ENCODE results near the gene RHOBTB1. TPM values are rescaled to one million over a fixed set of nuclear protein-coding genes. Genes with fewer than 3 reads are reported as not detected.

Gene RHOBTB1
- total RNA-seq, 1 donor: 32.9 TPM

DNA sequence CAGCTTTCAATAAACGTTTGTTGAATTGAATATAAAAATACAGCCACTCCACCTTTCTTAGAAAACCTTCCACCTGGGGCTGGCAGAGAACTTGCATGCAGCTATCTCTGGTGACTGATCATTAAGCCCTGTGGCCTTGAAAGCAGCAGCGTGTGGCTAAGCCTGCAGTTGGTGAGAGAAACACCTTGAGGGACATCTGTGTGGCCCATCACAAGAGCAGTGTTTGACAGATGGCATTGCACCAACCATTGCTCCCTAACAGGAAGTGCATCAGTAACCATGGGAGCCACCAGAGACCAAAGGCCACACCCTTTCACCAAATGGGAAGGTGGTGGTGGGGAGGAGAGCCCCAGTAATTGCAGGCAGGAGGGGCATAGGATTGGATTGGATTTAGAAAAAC lies 22.4 kb downstream of the RHOBTB1 start:
- no peak for DNase-seq (ENCODE audit: insufficient read length, low spot score, missing footprints)
- no peak overlapping the region for H2AFZ ChIP-seq (ENCODE audit: low read length)
- H4K20me1 ChIP-seq (ENCODE audit: insufficient read depth, low read length): no peaks in the 10 kb centered on the region
- H3K27me3 ChIP-seq (ENCODE audit: insufficient read depth, low read length): no peaks in the 10 kb centered on the region
- H3K79me2 ChIP-seq (ENCODE audit: insufficient read depth, low read length): peaks cover 3% of the 10 kb centered on the region
- no peaks in the 10 kb centered on the region for H3K36me3 ChIP-seq (ENCODE audit: insufficient read depth, low read length)
- H3K4me1 ChIP-seq (ENCODE audit: insufficient read depth, low read length): peaks cover 13% of the 10 kb centered on the region
- no peak overlapping the region for H3K27ac ChIP-seq (ENCODE audit: low read depth, low read length)
- TF ChIP-seq, protein P1, sequence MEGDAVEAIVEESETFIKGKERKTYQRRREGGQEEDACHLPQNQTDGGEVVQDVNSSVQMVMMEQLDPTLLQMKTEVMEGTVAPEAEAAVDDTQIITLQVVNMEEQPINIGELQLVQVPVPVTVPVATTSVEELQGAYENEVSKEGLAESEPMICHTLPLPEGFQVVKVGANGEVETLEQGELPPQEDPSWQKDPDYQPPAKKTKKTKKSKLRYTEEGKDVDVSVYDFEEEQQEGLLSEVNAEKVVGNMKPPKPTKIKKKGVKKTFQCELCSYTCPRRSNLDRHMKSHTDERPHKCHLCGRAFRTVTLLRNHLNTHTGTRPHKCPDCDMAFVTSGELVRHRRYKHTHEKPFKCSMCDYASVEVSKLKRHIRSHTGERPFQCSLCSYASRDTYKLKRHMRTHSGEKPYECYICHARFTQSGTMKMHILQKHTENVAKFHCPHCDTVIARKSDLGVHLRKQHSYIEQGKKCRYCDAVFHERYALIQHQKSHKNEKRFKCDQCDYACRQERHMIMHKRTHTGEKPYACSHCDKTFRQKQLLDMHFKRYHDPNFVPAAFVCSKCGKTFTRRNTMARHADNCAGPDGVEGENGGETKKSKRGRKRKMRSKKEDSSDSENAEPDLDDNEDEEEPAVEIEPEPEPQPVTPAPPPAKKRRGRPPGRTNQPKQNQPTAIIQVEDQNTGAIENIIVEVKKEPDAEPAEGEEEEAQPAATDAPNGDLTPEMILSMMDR (IDR thresholded peaks at IDR 0.05; ENCODE audit: extremely low read depth, low read depth, low read length): no peak
- H3K4me3 ChIP-seq (ENCODE audit: insufficient read depth, low read length): no peak overlapping the region
- H3K4me2 ChIP-seq (ENCODE audit: insufficient read depth, low read length): no peak overlapping the region
- no peaks in the 10 kb centered on the region for H3K9me3 ChIP-seq (ENCODE audit: low read depth, low read length)

DNA sequence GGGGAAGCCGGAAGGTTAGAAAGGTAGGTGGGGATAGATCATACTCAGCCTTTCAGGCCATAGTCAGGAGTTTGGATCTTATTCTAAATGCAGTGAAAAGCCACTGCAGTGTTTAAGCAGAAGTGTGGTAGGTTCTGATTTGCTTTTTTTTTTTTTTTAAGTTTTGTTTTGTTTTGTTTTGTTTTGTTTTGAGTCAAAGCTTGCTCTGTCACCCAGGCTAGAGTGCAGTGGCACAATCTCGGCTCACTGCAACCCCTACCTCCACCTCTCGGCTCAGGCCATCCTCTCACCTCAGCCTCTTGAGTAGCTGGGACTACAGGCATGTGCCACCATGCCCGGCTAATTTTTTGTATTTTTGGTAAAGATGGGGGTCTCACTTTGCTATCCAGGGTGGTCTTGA lies 23.5 kb downstream of the RHOBTB1 start:
- H3K27me3 ChIP-seq (ENCODE audit: insufficient read depth, low read length): no peaks in the 10 kb centered on the region
- no peak overlapping the region for H2AFZ ChIP-seq (ENCODE audit: low read length)
- no peak for DNase-seq (ENCODE audit: insufficient read length, low spot score, missing footprints)
- H3K4me1 ChIP-seq (ENCODE audit: insufficient read depth, low read length): peaks cover 16% of the 10 kb centered on the region
- H3K4me2 ChIP-seq (ENCODE audit: insufficient read depth, low read length): no peak overlapping the region
- H3K4me3 ChIP-seq (ENCODE audit: insufficient read depth, low read length): no peak overlapping the region
- H3K36me3 ChIP-seq (ENCODE audit: insufficient read depth, low read length): no peaks in the 10 kb centered on the region
- H4K20me1 ChIP-seq (ENCODE audit: insufficient read depth, low read length): no peaks in the 10 kb centered on the region
- no peak overlapping the region for H3K27ac ChIP-seq (ENCODE audit: low read depth, low read length)
- no peaks in the 10 kb centered on the region for H3K9me3 ChIP-seq (ENCODE audit: low read depth, low read length)
- TF ChIP-seq, protein P1 (IDR thresholded peaks at IDR 0.05; ENCODE audit: extremely low read depth, low read depth, low read length): no peak
- peaks cover 3% of the 10 kb centered on the region for H3K79me2 ChIP-seq (ENCODE audit: insufficient read depth, low read length)

- peaks cover 3% of the 10 kb centered on the region for H3K79me2 ChIP-seq (ENCODE audit: insufficient read depth, low read length)
- no peak for DNase-seq (ENCODE audit: insufficient read length, low spot score, missing footprints)
- no peaks in the 10 kb centered on the region for H3K9me3 ChIP-seq (ENCODE audit: low read depth, low read length)
- no peak overlapping the region for H3K4me2 ChIP-seq (ENCODE audit: insufficient read depth, low read length)
- no peak overlapping the region for H3K4me3 ChIP-seq (ENCODE audit: insufficient read depth, low read length)
- no peaks in the 10 kb centered on the region for H3K27me3 ChIP-seq (ENCODE audit: insufficient read depth, low read length)
- H2AFZ ChIP-seq (ENCODE audit: low read length): no peak overlapping the region
- H3K4me1 ChIP-seq (ENCODE audit: insufficient read depth, low read length): peaks cover 25% of the 10 kb centered on the region
- H3K36me3 ChIP-seq (ENCODE audit: insufficient read depth, low read length): no peaks in the 10 kb centered on the region
- no peaks in the 10 kb centered on the region for H4K20me1 ChIP-seq (ENCODE audit: insufficient read depth, low read length)
- TF ChIP-seq, protein P1 (IDR thresholded peaks at IDR 0.05; ENCODE audit: extremely low read depth, low read depth, low read length): no peak
- no peak overlapping the region for H3K27ac ChIP-seq (ENCODE audit: low read depth, low read length)
Measured at GRCh38 chr10:60919551-60919950, 24.4 kb downstream of the RHOBTB1 start.

DNA sequence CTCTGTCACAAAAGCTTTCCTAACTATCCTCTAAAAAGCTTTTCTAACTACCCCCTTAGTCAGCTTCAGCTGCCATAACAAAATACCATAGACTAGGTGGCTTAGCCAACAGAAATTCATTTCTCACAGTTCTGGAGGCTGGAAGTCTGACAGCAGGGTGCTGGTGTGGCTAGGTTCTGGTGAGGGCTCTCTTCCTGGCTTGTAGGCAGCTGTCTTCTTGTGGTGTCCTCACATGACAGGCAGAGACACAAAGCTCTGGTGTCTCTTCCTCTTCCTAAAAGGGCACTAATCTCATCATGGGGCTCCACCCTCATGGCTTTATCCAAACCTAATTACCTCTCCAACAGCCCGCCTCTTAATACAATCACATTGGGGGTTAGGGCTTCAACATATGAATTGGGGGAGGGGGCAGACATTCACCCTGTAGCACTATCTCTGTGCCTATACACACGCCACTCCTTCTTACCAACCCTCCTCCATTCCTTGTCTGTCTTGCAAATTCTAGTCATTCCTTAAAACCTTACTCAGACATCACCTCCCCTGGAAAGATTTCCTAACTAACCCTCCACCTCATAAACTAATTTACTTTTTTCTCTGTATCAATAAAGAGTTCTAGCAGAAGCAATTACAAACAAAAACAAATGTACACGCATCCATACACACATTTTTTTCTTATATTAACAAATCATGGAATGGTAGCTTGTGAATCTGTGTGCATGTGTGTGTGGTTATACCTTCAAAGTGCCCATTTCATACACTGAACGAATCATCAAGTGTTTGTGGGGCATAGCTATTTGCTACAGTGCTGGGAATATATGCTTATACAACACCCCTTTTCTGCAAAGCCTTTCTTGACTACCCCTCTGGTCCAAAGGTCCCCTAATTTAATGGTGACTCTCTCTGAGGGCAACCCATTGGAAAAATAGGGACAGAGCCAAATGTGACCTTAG lies 26.4 kb downstream of the RHOBTB1 start:
- peaks cover 33% of the 10 kb centered on the region for H3K4me1 ChIP-seq (ENCODE audit: insufficient read depth, low read length)
- no peaks in the 10 kb centered on the region for H4K20me1 ChIP-seq (ENCODE audit: insufficient read depth, low read length)
- H3K9me3 ChIP-seq (ENCODE audit: low read depth, low read length): no peaks in the 10 kb centered on the region
- no peaks in the 10 kb centered on the region for H3K27me3 ChIP-seq (ENCODE audit: insufficient read depth, low read length)
- TF ChIP-seq, protein P1 (IDR thresholded peaks at IDR 0.05; ENCODE audit: extremely low read depth, low read depth, low read length): no peak
- peak overlapping the region; percentile 44 for H3K27ac ChIP-seq (ENCODE audit: low read depth, low read length)
- DNase-seq (ENCODE audit: insufficient read length, low spot score, missing footprints): no peak
- H3K79me2 ChIP-seq (ENCODE audit: insufficient read depth, low read length): peaks cover 3% of the 10 kb centered on the region
- no peak overlapping the region for H3K4me3 ChIP-seq (ENCODE audit: insufficient read depth, low read length)
- no peaks in the 10 kb centered on the region for H3K36me3 ChIP-seq (ENCODE audit: insufficient read depth, low read length)
- no peak overlapping the region for H2AFZ ChIP-seq (ENCODE audit: low read length)
- no peak overlapping the region for H3K4me2 ChIP-seq (ENCODE audit: insufficient read depth, low read length)
